Measurements from ENCODE around the gene ATRN.

ATRN gene

GRCh38 chr20:3433744-3434143 is 37.1 kb upstream of the ATRN start:
- DNase-seq (ENCODE audit: low read depth), result no peak
- TF ChIP-seq CTCF (conservative IDR thresholded peaks at IDR 0.05; ENCODE audit: low read depth, low read length), result no peak
- H3K4me3 ChIP-seq (ENCODE audit: low read depth, low read length), result no peak overlapping the region

GRCh38 chr20:3434232-3434631 is 36.6 kb upstream of the ATRN start:
- no peak for DNase-seq (ENCODE audit: low read depth)
- H3K4me3 ChIP-seq (ENCODE audit: low read depth, low read length), result no peak overlapping the region
- no peak for TF ChIP-seq CTCF (conservative IDR thresholded peaks at IDR 0.05; ENCODE audit: low read depth, low read length)

- TF ChIP-seq CTCF (conservative IDR thresholded peaks at IDR 0.05; ENCODE audit: low read depth, low read length), result no peak
- no peak for DNase-seq (ENCODE audit: low read depth)
- H3K4me3 ChIP-seq (ENCODE audit: low read depth, low read length), result no peak overlapping the region
Observed at GRCh38 chr20:3436864-3437574, 33.8 kb upstream of the ATRN start.

GRCh38 chr20:3446779-3447178 is 24.0 kb upstream of the ATRN start:
- no peak for TF ChIP-seq CTCF (conservative IDR thresholded peaks at IDR 0.05; ENCODE audit: low read depth, low read length)
- H3K4me3 ChIP-seq (ENCODE audit: low read depth, low read length), result no peak overlapping the region
- DNase-seq (ENCODE audit: low read depth), result no peak

DNA sequence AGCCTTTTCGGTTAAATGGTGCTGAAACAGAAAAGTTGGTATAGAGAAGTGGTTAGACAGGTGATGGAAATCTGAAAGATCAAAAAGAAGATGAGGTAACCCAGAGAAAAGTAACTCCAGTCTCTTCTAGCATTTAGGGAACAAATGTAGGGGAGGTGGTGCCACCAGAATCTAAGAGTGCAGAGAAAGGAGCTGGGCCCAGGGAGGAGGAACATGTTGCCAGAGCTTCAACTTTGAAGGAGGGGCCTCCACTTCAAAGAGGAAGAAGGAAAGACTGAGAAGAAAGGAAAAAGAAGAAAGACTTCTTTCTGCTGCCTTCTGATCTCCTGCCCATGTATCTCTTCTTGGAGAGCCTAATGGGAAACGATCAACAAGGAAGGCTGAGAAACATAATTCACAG is 23.5 kb upstream of the ATRN start:
- TF ChIP-seq CTCF (conservative IDR thresholded peaks at IDR 0.05; ENCODE audit: low read depth, low read length), result no peak
- H3K4me3 ChIP-seq (ENCODE audit: low read depth, low read length), result no peak overlapping the region
- DNase-seq (ENCODE audit: low read depth), result no peak

DNA sequence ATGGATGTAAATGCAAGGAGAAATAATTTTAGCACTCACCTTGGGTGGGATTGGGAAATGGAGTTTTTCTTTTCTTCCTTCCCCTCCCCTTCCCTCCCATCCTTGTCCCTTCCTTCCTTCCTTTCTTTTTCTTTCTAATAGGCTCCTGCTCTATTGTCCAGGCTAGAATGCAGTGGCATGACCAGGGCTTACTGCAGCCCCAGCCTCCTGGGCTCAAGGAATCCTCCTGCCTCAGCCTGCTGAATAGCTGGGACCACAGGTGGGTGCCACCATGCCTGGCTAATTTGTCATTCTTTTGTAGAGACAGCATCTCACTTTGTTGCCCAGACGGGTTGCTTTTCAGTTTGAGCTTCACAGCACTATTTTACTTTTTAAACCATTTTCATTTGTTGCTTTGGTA is 21.5 kb upstream of the ATRN start:
- DNase-seq (ENCODE audit: low read depth), result no peak
- TF ChIP-seq CTCF (conservative IDR thresholded peaks at IDR 0.05; ENCODE audit: low read depth, low read length), result no peak
- no peak overlapping the region for H3K4me3 ChIP-seq (ENCODE audit: low read depth, low read length)

DNA sequence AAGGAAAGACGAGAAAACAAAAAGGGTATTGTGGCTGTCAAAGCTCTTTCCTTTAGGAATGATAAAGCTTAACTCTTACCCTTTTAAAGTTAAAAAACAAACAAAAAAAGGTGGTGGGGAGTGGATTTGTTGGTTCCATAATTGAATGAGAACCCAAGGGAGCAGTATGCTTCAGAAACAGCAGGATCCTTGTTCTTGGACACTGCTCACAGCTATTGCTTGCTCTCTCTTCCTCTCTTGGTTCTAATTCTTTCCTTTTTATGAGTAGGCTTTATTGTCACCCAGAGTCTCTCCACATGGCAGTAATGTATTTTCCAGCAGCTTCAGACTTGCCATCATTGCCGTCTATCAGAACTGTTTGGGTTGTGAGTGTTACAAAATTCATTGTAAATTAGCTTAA is 18.7 kb upstream of the ATRN start:
- DNase-seq (ENCODE audit: low read depth), result no peak
- no peak for TF ChIP-seq CTCF (conservative IDR thresholded peaks at IDR 0.05; ENCODE audit: low read depth, low read length)
- no peak overlapping the region for H3K4me3 ChIP-seq (ENCODE audit: low read depth, low read length)

All from choroid plexus epithelial cell (primary cell).